Bronchial epithelial cell (primary cell): ENCODE data around the gene CDO1. TPM values are rescaled to one million over a fixed set of nuclear protein-coding genes. Genes with fewer than 3 reads are reported as not detected.

Experiments
- DNase-seq: peaks from one replicate; pipeline ENCODE4 v3.0.0-alpha.2; 2010; ENCODE audit warnings: low read depth
- FAIRE-seq: peaks from 2 replicates; lab custom pipeline; 2011; peaks lifted over from hg19 to GRCh38; lab: Jason Lieb, UNC
- H3K27me3 ChIP-seq: 2 replicates; pipeline ENCODE4 v1.5.1; 2011; ENCODE audit warnings: low read length; ENCODE audit not compliant: control insufficient read depth, insufficient read depth
- H3K36me3 ChIP-seq: 2 replicates; pipeline ENCODE4 v1.5.1; 2011; ENCODE audit warnings: low read length; ENCODE audit not compliant: control insufficient read depth, insufficient read depth
- H3K4me3 ChIP-seq: 2 replicates; pipeline ENCODE4 v1.5.1; 2011; ENCODE audit warnings: mild to moderate bottlenecking, low read depth, low read length, control low read depth
- CTCF ChIP-seq: IDR thresholded peaks from 2 replicates; pipeline ENCODE4 v1.5.1; 2011; ENCODE audit warnings: mild to moderate bottlenecking, moderate library complexity, low read length, control low read depth, inconsistent platforms; ENCODE audit not compliant: insufficient read depth, severe bottlenecking
- total RNA-seq: library from RNA; depleted of rRNA; stranded (reverse); fragments of >200 nt; gene quantifications from 2 replicates; pipeline ENCODE4 v1.2.1, GENCODE V29; 2014

CDO1 gene
- total RNA-seq, 1 donor from 2014 or later, result not detected

- DNase-seq (no peak), FAIRE-seq (no peak)
- no peak for TF ChIP-seq CTCF
- Histone ChIP-seq H3K27me3 (peaks cover 2% of the 10 kb centered on the region), H3K36me3 (no peaks in the 10 kb centered on the region), H3K4me3 (no peak overlapping the region)
Measured at GRCh38 chr5:115807654-115808052, 8.8 kb downstream of the CDO1 start.

DNA sequence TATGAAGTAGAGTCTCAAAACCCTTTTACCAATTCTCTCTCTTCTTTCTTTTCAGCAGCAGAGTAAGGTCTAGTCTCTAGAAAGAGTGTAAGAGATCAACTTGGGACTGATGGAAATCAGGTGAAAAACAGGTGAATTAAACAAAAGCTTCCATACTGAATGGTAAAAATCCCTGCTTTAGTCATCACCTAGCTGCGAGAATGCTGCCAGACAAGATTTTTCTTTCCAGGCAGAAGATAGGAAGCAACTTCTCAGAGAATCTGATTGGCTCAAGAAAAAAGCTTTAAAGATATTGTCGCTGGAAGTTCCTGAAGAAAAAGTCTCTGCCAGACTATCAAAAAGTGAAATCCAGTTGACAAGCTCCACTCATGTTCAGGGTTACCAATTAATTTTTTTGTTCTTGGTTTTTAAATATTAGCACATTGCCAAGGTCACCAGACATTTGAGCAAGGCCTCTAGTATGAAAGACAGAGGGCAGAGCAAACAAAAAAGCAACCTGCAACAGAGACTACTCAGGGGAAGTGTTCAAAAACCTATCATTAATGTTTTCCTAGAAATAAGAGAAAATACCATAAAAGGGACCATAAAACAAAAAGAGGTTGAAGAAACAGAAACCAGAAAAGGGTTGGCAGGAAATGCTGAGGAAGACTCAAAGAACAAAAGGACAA is 9.3 kb downstream of the CDO1 start:
- H3K36me3 ChIP-seq, result no peaks in the 10 kb centered on the region
- peaks cover 2% of the 10 kb centered on the region for H3K27me3 ChIP-seq
- DNase-seq (peak; percentile 29), FAIRE-seq (no peak)
- no peak overlapping the region for H3K4me3 ChIP-seq
- no peak for TF ChIP-seq CTCF

DNA sequence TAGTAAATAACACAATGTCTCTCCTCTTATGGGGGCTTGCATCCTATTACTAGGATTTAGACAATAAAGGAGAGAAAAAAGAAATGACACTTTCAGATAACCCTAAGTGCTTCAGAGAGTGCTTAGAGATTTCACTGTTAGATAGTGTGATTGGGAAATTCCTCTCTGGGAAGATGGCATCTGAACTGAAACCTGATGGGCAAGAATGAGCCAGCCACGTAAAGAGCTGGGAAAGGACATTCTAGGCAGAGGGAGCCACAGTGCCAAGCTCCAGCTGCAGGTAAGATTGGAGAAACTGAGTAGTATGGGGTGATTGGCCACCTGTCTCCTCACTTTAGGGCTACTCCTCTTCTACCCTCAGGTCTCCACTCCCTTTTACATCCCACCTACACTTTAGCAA is 14.5 kb downstream of the CDO1 start:
- Histone ChIP-seq H3K27me3 (no peaks in the 10 kb centered on the region), H3K36me3 (no peaks in the 10 kb centered on the region), H3K4me3 (no peak overlapping the region)
- no peak for DNase-seq
- FAIRE-seq, result no peak
- TF ChIP-seq CTCF, result no peak

GRCh38 chr5:115801152-115801551 is 15.3 kb downstream of the CDO1 start:
- no peak for TF ChIP-seq CTCF
- Histone ChIP-seq H3K36me3 (no peaks in the 10 kb centered on the region), H3K4me3 (no peak overlapping the region), H3K27me3 (no peaks in the 10 kb centered on the region)
- FAIRE-seq (no peak), DNase-seq (no peak)

GRCh38 chr5:115800108-115800507 is 16.4 kb downstream of the CDO1 start:
- H3K36me3 ChIP-seq, result no peaks in the 10 kb centered on the region
- FAIRE-seq (no peak), DNase-seq (no peak)
- H3K4me3 ChIP-seq, result no peak overlapping the region
- no peaks in the 10 kb centered on the region for H3K27me3 ChIP-seq
- no peak for TF ChIP-seq CTCF

GRCh38 chr5:115798252-115798651 is 18.2 kb downstream of the CDO1 start:
- no peak for FAIRE-seq
- Histone ChIP-seq H3K27me3 (no peaks in the 10 kb centered on the region), H3K4me3 (no peak overlapping the region), H3K36me3 (no peaks in the 10 kb centered on the region)
- DNase-seq, result no peak
- no peak for TF ChIP-seq CTCF
